K562 (cell line): ENCODE data around the gene CBY3.

Experiments
- GABPA ChIP-seq: fragments of 200-800 bp; sonication (Bioruptor generic); conservative IDR thresholded peaks from 2 replicates; pipeline ENCODE4 v1.6.1; 2016; ENCODE audit warnings: low read depth, missing genetic modification characterization, missing compliant biosample characterization
- RBM39 ChIP-seq: fragments of 200-400 bp; formaldehyde crosslinking; optimal IDR thresholded peaks from 2 replicates; pipeline ENCODE3; 2018; ENCODE audit warnings: low read depth, low read length
- SP1 ChIP-seq: sonication (generic); formaldehyde crosslinking; IDR thresholded peaks from 2 replicates; pipeline ENCODE4 v1.8.1; 2022; ENCODE audit warnings: mild to moderate bottlenecking, missing genetic modification reagents
- TF ChIP-seq, protein P1 (sequence below): sonication (generic); formaldehyde crosslinking; IDR thresholded peaks from 2 replicates; pipeline ENCODE4 v1.8.0; 2023; ENCODE audit warnings: mild to moderate bottlenecking, missing genetic modification reagents

GRCh38 chr5:179699616-179700237 lies 18.9 kb upstream of the CBY3 start:
- TF ChIP-seq SP1 = no peak
- TF ChIP-seq RBM39 = no peak
- TF ChIP-seq, protein P1, sequence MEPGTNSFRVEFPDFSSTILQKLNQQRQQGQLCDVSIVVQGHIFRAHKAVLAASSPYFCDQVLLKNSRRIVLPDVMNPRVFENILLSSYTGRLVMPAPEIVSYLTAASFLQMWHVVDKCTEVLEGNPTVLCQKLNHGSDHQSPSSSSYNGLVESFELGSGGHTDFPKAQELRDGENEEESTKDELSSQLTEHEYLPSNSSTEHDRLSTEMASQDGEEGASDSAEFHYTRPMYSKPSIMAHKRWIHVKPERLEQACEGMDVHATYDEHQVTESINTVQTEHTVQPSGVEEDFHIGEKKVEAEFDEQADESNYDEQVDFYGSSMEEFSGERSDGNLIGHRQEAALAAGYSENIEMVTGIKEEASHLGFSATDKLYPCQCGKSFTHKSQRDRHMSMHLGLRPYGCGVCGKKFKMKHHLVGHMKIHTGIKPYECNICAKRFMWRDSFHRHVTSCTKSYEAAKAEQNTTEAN = no peak
- TF ChIP-seq GABPA = no peak
